ENCODE results near the gene NVL.

Gene NVL

DNA sequence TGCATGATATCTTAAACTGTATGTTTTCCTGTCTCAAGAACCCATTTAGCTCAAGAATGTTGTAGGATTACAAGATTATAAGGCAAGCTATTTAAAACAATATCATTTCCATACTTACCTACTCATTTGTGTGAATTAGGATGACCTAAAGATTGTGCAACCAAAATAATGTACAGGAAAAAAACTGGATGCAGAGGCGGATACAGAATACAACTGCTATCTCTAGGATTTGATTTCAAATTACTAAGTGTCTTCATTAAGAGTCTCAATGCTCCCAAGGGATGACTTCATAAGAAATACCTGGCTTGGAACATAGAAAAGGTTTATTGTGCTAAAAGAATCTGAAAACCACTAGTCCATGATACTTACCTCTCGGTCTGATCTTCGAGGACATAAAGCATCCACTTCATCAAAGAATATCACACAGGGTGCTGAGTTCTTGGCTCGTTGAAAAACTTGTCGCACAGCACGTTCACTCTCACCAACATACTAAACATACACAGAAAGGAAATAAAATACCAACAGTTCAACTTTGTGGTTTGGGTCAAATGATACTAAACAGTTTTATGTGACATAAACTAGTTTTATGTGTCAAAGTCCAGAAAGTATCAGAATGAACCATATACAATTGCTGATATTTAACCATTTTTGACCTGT lies 54.9 kb downstream of the NVL start:
- no peak for DNase-seq

DNA sequence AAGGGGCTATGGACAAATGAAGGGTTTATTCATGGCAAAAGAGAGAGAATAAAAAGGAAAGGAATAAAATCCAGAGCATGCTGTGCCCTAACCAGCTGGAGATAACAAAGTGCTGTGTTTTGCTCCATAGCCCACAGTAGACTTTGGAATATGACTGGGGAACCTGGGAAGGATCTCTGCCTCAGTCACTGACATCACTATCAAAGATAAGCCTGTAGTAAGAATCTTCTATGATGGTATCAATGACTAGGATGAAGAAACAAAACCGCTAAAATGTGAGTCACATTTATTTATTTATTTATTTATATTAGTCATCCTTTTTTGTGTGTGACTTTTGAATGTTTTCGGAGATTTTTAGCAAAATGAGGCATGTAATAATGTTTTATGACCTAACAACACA lies 56.3 kb downstream of the NVL start:
- no peak for DNase-seq

DNA sequence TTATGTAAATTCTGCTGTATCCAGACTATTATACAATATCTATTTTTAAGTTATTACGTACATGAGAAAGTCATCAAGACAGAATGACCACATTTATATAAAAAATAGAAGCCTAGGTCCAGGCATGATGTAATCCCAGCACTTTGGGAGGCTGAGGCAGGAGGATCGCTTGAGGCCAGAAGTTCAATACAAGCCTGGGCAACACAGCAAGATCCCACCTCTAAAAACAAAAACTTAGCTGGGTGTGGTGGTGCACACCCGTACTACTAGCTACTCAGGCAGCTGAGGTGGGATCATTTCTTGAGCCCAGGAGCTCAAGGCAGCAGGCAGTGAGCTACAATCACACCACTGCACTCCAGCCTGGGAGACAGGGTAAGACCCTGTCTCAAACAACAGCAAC lies 58.9 kb downstream of the NVL start:
- no peak for DNase-seq

DNA sequence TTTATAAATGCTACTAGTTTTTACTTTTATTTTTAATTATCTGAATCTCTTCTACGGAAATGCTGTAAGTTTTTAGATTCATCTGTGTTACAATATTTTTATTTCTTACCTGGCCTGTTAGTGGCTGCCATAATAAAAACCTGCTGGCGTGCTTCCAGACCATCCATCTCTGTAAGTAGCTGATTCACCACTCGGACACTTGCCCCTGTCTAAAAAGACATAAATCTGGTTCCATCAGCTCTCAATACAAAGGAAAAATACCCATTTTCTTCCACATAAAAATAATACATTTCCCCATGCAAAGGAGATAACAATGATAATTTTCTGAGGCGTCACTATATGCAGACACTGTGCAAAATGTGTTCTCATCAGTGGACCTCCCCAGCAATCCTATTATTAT lies 62.0 kb downstream of the NVL start:
- no peak for DNase-seq

DNA sequence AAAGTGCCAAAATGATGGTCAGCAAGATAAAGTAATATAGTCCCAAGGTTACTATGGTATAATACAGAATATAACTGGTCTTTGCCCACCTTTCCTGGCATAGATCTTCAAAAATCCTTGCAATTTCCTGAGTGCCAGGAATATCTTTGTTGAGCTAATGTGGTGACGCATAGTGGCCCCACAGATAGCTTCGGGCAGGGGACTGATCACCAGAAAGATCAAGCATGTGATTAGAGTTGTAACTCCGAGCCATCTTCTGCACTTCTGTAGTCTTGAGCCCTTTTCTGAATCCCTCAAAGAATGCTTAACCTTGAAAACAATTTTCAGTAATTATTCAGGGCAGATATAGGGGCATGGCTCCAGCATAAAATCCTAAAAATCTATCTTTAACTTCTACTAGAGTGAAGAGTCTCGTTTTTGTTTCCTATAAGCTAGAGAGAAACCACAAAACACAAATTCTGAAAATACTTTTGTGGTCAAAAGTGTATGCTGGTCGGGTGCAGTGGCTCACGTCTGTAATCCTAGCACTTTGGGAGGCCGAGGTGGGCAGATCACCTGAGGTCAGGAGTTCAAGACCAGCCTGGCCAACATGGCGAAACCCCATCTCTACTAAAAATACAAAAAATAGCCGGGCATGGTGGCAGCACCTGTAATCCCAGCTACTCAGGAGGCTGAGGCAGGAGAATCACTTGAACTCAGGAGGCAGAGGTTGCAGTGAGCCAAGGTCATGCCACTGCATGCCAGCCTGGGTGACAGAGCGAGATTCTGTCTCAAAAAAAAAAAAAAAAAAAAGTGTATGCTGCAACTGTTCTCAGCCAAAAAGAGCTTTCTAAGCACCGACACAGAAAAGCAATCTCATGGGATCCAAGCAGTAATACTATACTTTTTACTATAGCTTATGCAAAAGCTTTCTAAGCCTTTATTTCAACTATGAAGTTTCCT lies 62.8 kb downstream of the NVL start:
- no peak for DNase-seq

DNA sequence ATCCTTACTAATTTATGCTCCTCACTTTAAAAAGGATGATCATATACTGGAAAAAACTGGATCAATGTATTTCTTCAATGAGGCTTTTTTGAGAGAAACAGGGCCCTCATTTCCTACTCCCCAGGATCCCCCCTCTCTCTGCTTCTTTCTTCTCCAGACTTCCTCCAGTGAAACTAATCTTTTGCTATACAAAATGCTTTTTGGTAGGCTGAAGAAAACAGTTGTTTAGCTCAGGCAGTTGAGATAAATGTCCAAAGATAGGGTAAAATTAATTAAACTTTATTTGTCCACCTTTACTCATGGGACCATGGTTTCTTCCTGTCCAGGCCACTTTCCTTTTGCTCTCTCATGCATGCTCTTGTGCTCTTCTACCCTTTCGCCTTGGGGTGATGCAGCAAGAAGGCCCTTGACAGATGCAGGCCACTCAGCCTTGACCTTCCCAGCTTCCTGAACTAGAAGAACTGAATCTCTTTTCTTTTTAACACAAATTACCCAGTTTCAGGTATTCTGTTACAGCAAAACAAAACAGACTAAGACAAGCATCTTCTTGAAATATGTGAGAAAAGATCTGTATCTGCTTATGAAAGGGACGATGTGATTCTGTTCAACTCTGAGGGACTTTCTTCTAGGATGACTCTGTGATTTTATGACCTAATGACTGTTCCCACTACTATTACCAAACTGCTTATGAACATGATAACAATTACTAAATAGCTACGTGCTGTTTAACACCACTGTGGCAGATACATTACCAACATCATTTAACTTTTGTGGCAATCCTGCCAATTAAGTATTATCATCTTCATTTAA lies 63.7 kb downstream of the NVL start:
- DNase-seq = no peak

DNA sequence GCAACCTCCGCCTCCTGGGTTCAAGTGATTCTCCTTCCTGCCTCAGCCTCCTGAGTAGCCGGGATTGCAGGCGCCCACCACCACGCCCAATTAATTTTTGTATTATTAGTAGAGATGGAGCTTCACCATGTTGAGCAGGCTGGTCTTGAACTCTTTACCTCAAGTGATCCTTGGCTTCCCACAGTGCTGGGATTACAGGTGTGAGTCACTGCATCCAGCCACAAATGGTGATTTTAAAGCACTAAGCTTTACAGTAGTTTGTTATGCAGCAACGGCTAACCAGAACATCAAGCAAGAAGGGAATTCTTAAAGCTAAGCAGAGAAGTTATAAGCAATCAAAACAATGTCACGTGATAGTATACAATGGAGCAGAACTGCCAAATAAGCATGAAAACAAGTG lies 65.7 kb downstream of the NVL start:
- DNase-seq = no peak

DNA sequence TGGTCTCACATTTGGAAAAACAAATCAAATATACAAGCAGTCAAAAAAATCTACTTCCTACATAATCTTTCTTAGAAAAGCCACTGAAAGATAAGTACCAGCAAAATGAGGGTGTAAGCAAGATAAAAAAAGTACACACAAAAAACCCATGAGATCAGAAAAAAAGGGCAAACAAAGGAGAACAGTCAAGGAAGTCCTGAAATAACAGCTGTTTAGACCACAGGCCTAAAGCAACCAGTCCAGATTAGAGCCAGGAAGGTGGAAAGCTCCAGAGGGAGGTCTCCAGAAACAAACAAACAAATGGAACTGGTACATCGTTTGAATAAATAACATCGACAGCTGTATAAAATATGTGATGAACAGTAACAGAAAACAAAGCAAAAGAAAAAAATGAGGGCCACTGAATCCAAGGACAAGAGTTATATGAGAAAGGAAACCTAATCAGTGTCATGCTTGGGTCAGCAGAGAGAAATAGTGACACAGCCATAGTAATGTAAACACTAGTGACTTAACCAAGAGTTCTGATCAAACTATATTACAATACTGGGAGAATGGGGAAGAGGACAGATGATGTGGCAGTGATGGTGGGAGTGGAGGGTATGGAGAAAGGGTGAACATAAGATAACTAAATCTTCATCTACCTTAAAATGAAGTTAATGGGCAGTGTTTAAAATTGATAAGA lies 67.5 kb downstream of the NVL start:
- no peak for DNase-seq

DNA sequence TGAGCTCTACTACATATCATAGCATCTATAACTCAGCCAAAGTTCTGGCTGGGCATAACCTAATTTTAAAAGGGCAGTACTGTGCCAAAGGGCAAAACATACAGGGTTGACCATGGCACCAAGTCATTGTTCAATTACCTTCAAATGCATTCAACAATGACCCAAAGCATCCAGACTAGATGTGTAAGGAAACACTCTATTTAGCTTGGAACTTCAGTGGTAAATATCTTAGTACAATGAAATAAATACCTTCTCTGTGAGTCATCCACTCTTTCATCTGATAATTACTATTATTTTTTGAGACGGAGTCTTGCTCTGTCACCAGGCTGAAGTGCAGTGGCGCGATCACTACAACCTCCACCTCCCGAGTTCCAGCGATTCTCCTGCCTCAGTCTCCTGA lies 70.0 kb downstream of the NVL start:
- no peak for DNase-seq

DNA sequence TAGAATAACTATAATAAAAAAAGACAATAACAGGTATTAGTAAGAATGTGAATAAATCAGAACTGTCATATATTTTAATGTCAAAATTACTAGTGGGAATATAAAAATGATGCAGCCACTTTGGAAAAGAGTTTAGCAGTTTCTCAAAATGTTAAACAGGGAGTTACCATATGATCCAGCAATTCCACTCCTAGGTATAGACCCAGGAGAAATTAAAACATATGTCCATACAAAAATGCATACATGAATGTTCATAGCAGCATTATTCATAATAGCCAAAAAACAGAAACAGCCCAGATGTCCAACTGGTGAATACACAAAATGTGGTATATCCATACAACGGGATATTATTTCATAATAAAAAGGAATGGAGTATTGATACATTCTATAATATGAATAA lies 71.6 kb downstream of the NVL start:
- no peak for DNase-seq

DNA sequence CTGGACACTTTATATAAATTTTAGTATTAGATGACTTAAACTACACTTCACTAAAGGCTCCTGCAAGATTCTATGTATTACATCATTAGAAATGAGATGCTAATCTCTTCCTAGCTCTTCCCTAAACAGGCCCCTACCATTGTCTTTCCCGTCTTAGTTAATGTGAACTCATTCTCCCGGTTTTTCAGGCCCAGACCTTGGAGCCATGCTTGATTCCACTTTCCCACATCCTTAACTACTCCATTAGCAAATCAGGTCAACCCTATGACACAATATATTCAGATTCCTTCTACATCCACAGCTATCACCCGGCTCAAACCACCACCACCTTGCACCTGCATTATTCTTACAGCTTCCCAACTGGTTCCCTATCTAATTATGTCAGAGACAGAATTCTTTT lies 73.3 kb downstream of the NVL start:
- DNase-seq = no peak

DNA sequence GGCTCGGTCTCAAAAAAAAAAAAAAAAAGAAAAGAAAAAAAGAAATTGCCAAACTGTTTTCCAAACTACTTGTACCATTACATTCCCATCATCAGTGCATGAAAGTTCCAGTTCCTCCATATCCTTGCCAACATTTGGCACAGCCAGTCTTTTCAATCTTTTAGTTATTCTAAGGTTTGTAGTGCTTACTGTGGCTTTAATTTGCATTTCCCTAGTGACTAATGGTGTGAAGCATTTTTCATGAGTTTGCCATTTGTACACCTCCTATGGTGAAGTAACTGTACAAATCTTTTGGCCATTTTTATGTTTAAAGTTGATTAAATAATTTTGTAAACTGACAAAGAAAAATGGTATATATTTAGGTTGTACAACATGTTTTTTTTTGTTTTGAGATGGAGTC lies 76.3 kb downstream of the NVL start:
- DNase-seq = no peak

DNA sequence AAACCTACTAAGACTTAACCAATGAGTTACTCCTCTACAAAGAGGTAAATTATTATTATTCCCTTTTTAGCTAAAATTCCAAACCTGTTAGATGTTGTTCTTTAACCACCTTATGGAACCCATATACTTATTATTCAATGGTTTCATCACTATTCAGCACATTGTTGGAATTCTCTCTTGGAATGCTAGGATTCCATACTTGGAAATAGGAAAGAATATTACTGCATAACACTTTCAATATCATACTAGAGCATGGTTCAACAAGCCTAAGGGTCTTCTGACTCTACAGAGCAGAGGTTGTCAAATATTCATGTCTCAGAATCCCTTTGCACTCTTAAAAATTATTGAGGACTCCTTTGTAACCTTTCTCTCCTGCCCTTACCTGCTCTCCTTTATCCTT lies 77.5 kb downstream of the NVL start:
- no peak for DNase-seq

DNA sequence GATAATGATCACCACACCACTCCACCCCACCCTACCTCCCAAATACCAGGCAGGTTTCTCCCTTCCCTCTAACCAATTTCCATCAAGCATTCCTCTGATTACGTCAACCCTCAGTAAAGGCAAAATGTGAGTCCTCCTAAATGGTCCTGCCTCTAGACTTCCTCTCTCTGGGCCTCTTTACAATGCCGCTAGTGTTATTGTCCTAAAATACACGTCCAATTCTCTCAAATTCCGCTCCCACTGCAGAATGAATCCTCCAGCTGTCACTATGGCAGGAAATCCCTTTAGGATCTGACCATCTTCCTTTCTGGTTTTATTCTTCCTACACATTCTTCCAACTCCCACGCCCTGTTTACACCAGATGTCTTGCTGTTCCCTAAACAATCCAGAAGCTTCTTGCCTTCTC lies 78.2 kb downstream of the NVL start:
- no peak for DNase-seq

DNA sequence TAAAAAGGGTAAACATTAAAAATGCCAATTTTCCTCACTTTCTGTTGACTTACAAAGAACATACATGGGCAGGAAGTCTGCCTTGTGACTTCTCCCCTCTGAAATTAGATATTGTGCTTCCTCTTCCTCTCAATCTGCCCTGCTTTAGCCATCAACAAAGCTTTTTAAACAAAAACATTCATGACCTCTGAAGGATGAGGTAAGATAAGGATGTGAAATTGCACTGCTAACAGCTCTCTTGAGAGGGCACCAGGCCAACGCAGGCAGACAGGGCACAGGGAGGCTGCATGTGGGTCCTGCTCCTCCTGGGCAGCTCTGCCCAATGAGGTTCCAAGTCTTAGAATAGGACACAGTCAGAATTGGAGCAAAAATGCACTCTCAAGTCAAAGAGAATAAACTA lies 84.8 kb downstream of the NVL start:
- DNase-seq = peak; percentile 33 to 48

DNA sequence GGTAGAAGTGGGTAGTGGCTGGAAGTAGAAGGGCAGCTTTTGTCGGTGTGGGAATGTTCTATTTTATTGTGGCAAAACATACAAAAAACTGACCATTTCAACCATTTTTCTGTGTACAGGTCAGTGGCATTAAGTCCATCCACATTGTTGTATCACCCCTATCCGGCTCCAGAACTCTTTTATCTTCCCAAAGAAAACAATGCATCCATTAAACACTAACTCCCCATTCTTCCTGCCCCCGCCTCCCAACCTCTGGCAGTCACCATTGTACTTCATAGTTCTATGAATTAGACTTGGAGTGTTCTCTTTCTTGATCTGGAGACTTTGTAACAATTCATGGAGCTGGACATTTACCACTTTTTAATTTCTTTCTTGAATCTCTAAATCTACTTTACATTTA lies 91.2 kb downstream of the NVL start:
- no peak for DNase-seq

DNA sequence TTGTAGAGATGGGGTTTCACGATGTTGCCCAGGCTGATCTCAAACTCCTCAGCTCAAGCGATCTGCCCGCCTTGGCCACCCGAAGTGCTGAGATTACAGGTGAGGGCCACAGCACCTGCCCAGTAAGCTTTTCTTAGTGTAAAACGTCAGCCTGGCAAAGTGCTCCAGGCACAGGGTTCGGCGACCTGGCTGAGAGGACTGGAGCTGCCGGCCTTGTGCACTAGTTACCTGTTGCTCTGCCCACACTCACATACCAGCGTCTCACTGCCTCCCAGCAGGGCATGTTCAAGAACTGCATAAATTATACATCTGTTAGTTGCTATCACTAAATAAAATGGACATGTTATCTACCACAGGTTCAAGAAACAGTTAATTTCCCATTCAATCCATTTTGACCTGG lies 91.8 kb downstream of the NVL start:
- DNase-seq = no peak

DNA sequence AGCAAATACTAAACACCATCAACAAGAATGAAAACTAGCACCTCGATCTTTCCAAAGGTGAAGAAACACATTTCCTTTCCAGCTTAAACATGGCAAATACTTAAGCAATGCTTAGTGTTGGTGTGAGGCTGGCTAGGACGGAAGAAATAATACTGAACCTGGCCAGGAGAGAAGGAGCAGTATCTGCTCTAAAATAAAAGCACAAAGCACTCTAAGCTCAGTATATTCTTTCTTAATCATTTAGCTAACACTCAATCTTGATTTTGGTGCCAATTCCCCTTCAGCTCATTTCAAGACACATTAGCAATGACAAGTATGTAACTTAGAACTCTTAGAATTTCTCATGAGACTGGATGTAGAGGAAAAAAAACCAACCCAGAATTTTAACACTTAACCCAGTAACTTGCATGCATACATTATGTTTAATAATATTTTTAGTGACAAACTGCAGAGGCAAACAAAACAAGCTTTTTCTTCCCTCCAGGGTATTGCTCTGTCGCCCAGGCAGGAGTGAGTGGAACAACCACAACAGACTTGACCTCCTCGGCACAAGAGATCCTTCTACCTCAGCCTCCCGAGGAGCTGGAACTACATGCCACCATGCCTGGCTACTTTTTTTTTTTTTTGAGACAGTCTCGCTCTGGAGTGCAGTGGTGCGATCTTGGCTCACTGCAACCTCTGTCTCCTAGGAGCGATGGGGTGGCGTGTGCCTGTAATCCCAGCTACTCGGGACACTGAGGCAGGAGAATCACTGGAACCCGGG lies 92.7 kb downstream of the NVL start:
- no peak for DNase-seq

DNA sequence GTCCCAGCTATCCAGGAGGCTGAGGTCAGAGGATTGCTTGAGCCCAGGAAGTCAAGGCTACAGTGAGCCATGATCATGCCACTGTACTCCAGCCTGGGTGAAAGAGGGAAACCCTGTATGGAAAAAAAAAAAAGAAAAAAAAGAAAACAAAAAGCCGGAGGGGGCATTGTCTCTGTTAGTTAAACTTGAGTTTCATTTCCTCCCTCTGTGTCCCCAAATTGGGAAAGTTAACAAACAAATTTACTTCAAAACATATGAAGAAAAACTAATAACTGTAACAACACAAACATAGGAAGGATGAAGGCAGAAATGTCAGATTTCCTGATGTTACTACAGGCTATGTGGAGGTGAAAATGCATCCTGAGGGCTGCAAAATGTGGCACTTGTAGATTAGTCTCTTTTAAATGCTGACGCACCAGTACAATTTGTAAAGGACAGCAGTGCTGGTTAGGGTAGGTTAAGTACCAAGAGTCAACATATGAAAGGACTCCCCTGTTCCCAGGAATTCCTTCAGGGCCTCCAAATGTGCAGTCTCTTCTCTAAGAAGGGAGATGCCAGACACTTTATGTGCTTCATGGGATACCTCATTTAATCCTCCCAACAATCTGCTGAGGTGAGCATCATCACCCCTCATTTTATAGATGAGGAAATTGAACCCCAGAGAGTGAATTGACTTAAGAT lies 94.0 kb downstream of the NVL start:
- DNase-seq = no peak

DNA sequence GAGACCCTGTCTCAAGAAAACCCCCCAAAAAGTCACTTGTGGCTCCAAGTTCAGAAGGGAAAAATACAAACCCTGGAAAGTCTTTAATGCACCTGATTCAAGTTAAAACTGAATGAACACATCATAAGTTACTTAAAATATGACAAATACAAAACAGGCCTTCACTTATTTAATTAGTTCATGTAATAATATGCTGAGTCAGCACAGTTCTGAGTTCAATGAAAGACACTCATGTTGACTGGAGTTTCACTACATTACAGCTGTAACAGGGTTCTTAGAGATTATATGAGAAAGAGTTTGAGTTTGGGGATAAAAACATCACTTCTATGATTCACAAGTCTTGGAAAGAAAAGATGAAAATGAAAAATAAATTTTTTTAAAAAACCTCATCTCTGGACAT lies 96.0 kb downstream of the NVL start:
- DNase-seq = no peak

DNA sequence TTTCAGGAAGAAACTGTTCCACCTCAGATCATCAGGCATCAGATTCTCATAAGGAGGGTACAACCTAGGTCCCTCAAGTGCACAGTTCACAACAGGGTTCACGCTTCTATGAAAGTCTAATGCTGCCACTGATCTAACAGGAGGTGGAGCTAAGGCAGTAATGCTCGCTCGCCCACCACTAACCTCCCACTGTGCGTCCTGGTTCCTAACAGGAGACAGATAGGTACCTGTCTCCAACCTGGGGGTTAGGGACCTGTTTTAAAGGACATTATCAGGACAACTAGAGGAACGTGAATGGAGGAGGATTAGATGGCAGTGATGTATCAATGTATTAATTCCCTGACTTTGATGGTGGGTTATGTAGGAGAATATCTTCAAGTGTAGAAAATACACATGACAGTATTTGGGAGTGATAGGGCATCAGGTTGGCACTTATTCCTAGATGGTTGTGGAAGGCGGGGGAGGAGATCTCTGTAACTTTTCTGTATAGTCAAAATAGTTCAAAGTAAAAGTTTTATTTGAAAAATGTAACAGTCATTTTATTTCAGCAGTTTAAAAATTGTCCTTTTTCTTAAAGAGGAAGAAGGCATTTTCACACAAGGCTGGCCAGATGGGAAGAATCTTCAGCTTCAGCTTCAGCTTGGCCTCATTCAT lies 103.0 kb downstream of the NVL start:
- DNase-seq = no peak

Data from CD4-positive, alpha-beta T cell treated with Interleukin-4 for 1 hour (primary cell).